GM23248 (cell line): ENCODE data around the gene KRT12. TPM values are rescaled to one million over a fixed set of nuclear protein-coding genes. Genes with fewer than 3 reads are reported as not detected.

ENCODE experiments used
- DNase-seq: peaks from one replicate; pipeline ENCODE4 v3.0.0-alpha.2; 2015
- H2AFZ ChIP-seq: fragments of 200-600 bp; sonication (generic); 2 replicates; pipeline ENCODE4 v1.6.1; 2016; ENCODE audit warnings: antibody characterized with exemption
- H3F3A ChIP-seq: fragments of 200-600 bp; sonication (generic); 2 replicates; pipeline ENCODE4 v1.6.1; 2016; ENCODE audit warnings: mild to moderate bottlenecking, antibody characterized with exemption, mixed run types; ENCODE audit not compliant: insufficient read depth
- H3K27ac ChIP-seq: fragments of 200-600 bp; sonication (generic); 2 replicates; pipeline ENCODE4 v1.5.1; 2016; ENCODE audit warnings: mild to moderate bottlenecking
- H3K27me3 ChIP-seq: fragments of 200-600 bp; sonication (generic); replicated peaks from 2 replicates; pipeline ENCODE4 v1.6.1; 2016; ENCODE audit warnings: mild to moderate bottlenecking; ENCODE audit not compliant: insufficient read depth
- H3K36me3 ChIP-seq: fragments of 200-600 bp; sonication (generic); 2 replicates; pipeline ENCODE4 v1.6.1; 2016; ENCODE audit warnings: low read depth, mild to moderate bottlenecking
- H3K4me1 ChIP-seq: fragments of 200-600 bp; sonication (generic); 2 replicates; pipeline ENCODE4 v1.6.1; 2016; ENCODE audit warnings: mild to moderate bottlenecking; ENCODE audit not compliant: insufficient read depth
- H3K4me2 ChIP-seq: fragments of 200-600 bp; sonication (generic); one replicate; pipeline ENCODE4 v1.6.1; 2016; ENCODE audit warnings: mild to moderate bottlenecking; ENCODE audit not compliant: unreplicated experiment
- H3K4me3 ChIP-seq: fragments of 200-600 bp; sonication (generic); 2 replicates; pipeline ENCODE4 v1.5.1; 2016; ENCODE audit warnings: mild to moderate bottlenecking
- H3K79me2 ChIP-seq: fragments of 200-600 bp; sonication (generic); 2 replicates; pipeline ENCODE4 v1.6.1; 2016; ENCODE audit warnings: mild to moderate bottlenecking; ENCODE audit not compliant: insufficient read depth
- H3K9ac ChIP-seq: fragments of 200-600 bp; sonication (generic); 2 replicates; pipeline ENCODE4 v1.6.1; 2016; ENCODE audit warnings: mild to moderate bottlenecking
- H3K9me2 ChIP-seq: fragments of 200-600 bp; sonication (generic); 2 replicates; pipeline ENCODE4 v1.6.1; 2016; ENCODE audit warnings: mixed run types, mild to moderate bottlenecking, moderate library complexity; ENCODE audit not compliant: insufficient read depth
- H3K9me3 ChIP-seq: fragments of 200-600 bp; sonication (generic); one replicate; pipeline ENCODE4 v1.6.1; 2017; ENCODE audit warnings: low read depth
- H4K20me1 ChIP-seq: fragments of 200-600 bp; sonication (generic); 2 replicates; pipeline ENCODE4 v1.6.0; 2016; ENCODE audit not compliant: insufficient read depth
- EZH2 ChIP-seq: fragments of 200-600 bp; sonication (generic); IDR thresholded peaks from 2 replicates; pipeline ENCODE4 v1.6.1; 2018; ENCODE audit warnings: antibody characterized with exemption, mild to moderate bottlenecking; ENCODE audit not compliant: insufficient read depth, poor library complexity, severe bottlenecking
- EZH2phosphoT487 ChIP-seq: fragments of 200-600 bp; sonication (generic); IDR thresholded peaks from 2 replicates; pipeline ENCODE4 v1.6.1; 2018; ENCODE audit warnings: antibody characterized with exemption, moderate library complexity, mild to moderate bottlenecking, low read depth; ENCODE audit not compliant: insufficient read depth
- WGBS, 2 experiments: methylation state at CpG; one replicate each; pipeline ENCODE4 v1.1.6; 2015 to 2017; ENCODE audit warnings: low lambda C conversion rate in 2 of 2, low coverage in 1 of 2; ENCODE audit errors: missing lambda C conversion rate in 2 of 2; 5-methylcytosine and 5-hydroxymethylcytosine counted together
- in situ Hi-C: fragments of 300-500 bp; cut with MboI; formaldehyde crosslinking; loops from 2 replicates; pipeline ENCODE4 v1.15.0; 2020
- polyA plus RNA-seq: library from polyadenylated mRNA; unstranded; fragments of >200 nt; fragmentation: Nextera tagmentation; extraction: Ambion mirVana; gene quantifications from 2 replicates; pipeline ENCODE4 v1.2.1, GENCODE V29; 2016
- total RNA-seq: library from RNA; depleted of rRNA; stranded (reverse); fragments of >200 nt; shearing (Covaris generic); gene quantifications from 2 replicates; pipeline ENCODE4 v1.2.3, GENCODE V29; 2014

The KRT12 gene
- total and polyA plus RNA-seq, 2 experiments from 2014 or later = not detected

DNA sequence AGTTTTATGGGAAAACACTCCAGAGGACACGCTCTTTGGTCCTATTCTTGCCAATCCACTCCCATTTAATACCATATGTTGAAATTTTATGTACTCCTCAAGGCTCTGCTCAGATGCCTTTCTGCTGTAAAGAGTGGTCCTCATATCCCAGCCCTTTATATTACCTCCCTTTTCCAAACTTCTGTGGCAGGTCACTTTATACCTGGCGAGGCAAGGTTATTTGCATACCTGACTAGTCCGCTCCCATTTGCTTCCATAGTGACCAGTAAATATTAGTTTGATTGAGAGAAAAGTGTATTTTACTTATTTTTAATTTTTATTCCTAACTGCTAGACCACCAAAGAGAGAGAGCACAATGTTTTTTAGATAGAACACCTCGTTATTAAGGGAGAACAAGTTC lies 17.3 kb downstream of the KRT12 start:
- in situ Hi-C loops = no loop called here
- no peak overlapping the region for H3K27ac ChIP-seq

DNA sequence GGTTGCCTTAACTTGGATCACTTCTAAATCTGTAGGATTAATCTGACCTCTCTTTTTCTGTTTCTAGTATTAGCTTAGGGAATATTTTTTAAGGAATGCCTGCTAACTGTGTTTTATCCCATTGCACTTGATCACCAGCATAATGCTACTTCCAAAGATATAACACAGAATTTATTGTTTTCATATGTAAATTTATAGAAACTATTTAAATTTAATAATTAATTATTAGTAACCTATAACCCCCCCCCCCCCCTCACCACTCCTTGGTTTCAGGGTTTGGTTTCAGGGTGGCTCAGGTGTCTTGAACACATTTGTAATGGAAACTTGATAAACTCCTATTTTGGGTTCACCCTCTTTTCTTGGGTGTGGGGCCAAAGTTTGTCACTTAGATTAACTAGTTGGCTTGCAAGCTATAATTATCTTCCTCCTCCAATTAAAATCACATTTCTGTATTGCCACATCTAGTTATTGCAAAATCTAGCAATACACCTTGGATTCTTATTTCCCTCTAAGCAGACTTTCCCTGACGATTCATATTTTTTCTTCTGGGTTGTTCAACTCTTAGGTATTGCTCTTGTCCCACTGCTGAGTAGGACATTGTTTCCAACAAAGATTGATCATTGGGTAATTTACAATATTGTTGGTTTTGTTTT lies 18.3 kb downstream of the KRT12 start:
- no peaks in the 10 kb centered on the region for H3K79me2 ChIP-seq
- H3K27ac ChIP-seq = no peak overlapping the region
- no peak overlapping the region for H3K4me3 ChIP-seq
- H3F3A ChIP-seq = no peaks in the 10 kb centered on the region
- no peak overlapping the region for H3K9ac ChIP-seq
- H3K4me2 ChIP-seq = no peak overlapping the region
- TF ChIP-seq EZH2 = no peak
- no peaks in the 10 kb centered on the region for H3K36me3 ChIP-seq
- in situ Hi-C loops = no loop called here
- no peaks in the 10 kb centered on the region for H4K20me1 ChIP-seq
- WGBS, 2 experiments = 100% methylated on average over 1 of the region's 1 CpG
- H3K4me1 ChIP-seq = peaks cover 11% of the 10 kb centered on the region; the same call in 1 of the 2 replicates
- no peaks in the 10 kb centered on the region for H3K27me3 ChIP-seq
- no peak overlapping the region for H2AFZ ChIP-seq
- H3K9me2 ChIP-seq = no peaks in the 10 kb centered on the region
- no peak for DNase-seq
- no peaks in the 10 kb centered on the region for H3K9me3 ChIP-seq

More for the DNA sequence above, 17.3 kb downstream of the KRT12 start:
- Histone ChIP-seq H3K4me1 (peaks cover 20% of the 10 kb centered on the region), H4K20me1 (no peaks in the 10 kb centered on the region), H3K79me2 (no peaks in the 10 kb centered on the region), H3K9ac (no peak overlapping the region), H3K4me3 (no peak overlapping the region), H3K27me3 (no peaks in the 10 kb centered on the region), H3K9me3 (no peaks in the 10 kb centered on the region), H3F3A (peaks cover 6% of the 10 kb centered on the region), H3K9me2 (no peaks in the 10 kb centered on the region), H2AFZ (no peak overlapping the region), H3K36me3 (no peaks in the 10 kb centered on the region), H3K4me2 (no peak overlapping the region)
- DNase-seq = no peak
- TF ChIP-seq EZH2phosphoT487 (no peak), EZH2 (no peak)
- WGBS, 2 experiments = 88% methylated on average over 4 of the region's 4 CpGs

DNA sequence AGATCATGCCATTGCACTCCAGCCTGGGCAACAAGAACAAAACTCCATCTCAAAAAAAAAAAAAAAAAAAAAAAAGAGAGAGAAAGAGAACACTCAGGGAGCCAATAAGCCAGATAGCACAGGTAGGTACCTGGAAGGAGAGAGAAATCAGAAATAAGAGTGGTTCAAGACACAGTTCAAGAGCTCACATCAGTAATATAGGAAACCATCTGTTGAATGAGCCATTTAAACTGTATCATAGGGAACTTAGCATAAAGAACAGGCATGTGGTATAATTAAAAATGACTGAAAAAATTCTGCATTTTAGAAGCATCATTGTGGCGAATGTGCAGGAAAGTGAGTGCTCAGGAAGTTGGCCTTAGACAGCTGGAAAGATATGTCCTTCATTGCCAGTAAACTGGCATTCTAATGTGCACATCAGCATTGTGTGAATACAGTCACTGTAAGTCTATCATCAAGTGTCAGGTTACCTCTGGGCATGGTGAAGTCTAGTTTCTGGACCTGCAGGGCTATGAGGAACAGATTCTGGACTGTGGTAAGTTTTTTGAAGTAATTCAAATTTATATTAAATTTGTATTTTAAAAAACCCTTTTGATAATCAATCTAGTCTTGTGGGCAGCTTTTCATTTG lies 20.4 kb downstream of the KRT12 start:
- H3K4me3 ChIP-seq = no peak overlapping the region
- no peaks in the 10 kb centered on the region for H3K9me2 ChIP-seq
- no peaks in the 10 kb centered on the region for H3K36me3 ChIP-seq
- no peaks in the 10 kb centered on the region for H4K20me1 ChIP-seq
- H3K4me1 ChIP-seq = peaks cover 10% of the 10 kb centered on the region; the same call in 1 of the 2 replicates
- DNase-seq = peak; percentile 2
- TF ChIP-seq EZH2phosphoT487 (no peak), EZH2 (no peak)
- H3F3A ChIP-seq = no peaks in the 10 kb centered on the region
- no peak overlapping the region for H2AFZ ChIP-seq
- in situ Hi-C loops = no loop called here
- H3K9me3 ChIP-seq = no peaks in the 10 kb centered on the region
- WGBS, 2 experiments = 94 to 96% methylated on average over 1 of the region's 1 CpG
- no peaks in the 10 kb centered on the region for H3K79me2 ChIP-seq
- no peak overlapping the region for H3K9ac ChIP-seq
- no peak overlapping the region for H3K27ac ChIP-seq
- H3K4me2 ChIP-seq = no peak overlapping the region
- H3K27me3 ChIP-seq = no peaks in the 10 kb centered on the region

DNA sequence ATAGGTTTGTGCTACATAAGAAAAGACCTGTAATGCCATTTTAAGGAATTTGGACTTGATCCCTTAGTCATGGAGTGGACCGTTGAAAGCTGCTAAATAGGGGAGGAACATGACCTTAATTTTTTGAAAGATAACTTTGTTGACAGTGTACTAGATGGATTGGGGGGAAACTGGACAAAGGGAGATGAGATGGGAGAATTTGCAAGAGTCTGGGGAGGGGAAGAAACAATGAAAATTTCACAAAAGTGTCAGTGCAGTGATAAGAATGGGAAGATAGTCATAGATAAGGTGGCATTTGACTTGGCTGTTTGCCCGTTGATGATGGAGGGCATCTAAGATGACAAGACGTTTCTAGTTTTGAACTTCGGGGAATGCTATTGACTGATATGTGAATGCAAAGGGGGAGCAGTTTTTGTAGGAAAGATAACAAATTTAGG lies 22.3 kb downstream of the KRT12 start:
- H2AFZ ChIP-seq = no peak overlapping the region
- no peaks in the 10 kb centered on the region for H3K27me3 ChIP-seq
- no peaks in the 10 kb centered on the region for H4K20me1 ChIP-seq
- WGBS, 2 experiments = 75 to 80% methylated on average over 4 of the region's 4 CpGs
- H3K9ac ChIP-seq = no peak overlapping the region
- no peaks in the 10 kb centered on the region for H3K36me3 ChIP-seq
- DNase-seq = no peak
- TF ChIP-seq EZH2 = no peak
- TF ChIP-seq EZH2phosphoT487 = no peak
- H3K79me2 ChIP-seq = no peaks in the 10 kb centered on the region
- H3K4me2 ChIP-seq = no peak overlapping the region
- no peaks in the 10 kb centered on the region for H3K4me1 ChIP-seq
- in situ Hi-C loops = no loop called here
- no peaks in the 10 kb centered on the region for H3K9me3 ChIP-seq
- no peak overlapping the region for H3K27ac ChIP-seq
- no peaks in the 10 kb centered on the region for H3K9me2 ChIP-seq
- no peak overlapping the region for H3K4me3 ChIP-seq
- H3F3A ChIP-seq = no peaks in the 10 kb centered on the region
